ENCODE measurements around the gene PTPRT. TPM values are rescaled to one million over a fixed set of nuclear protein-coding genes. Genes with fewer than 3 reads are reported as not detected.

PTPRT gene
- total RNA-seq, 1 experiment from 2014 or later = 0.13 TPM

- no peak overlapping the region for H2BK5ac ChIP-seq (ENCODE audit: insufficient read length, low read length)
- no peak for TF ChIP-seq CTCF (conservative IDR thresholded peaks at IDR 0.05)
- Mint-ChIP-seq H3K4me3 (no peak overlapping the region), H3K4me1 (peaks cover 38% of the 10 kb centered on the region in 2 experiments), H3K27ac (0 out of 7 replicates have a peak overlapping the region, but pooled peaks of 1 of the 3 experiments have one; percentile 32), H3K9me3 (peaks cover 0 to 8% of the 10 kb centered on the region in 2 experiments; a peak in 2 of 5 replicates), H3K36me3 (ENCODE audit: insufficient read depth in 1 of 3, low read depth in 3 of 3) (0 out of 7 replicates have a peak, but pooled peaks cover 0 to 8% (median 0%) of the 10 kb centered on the region in 3 experiments), H3K27me3 (ENCODE audit: low read depth) (peaks cover 1% of the 10 kb centered on the region; the same call in 1 of the 2 replicates)
- H2BK120ac ChIP-seq (ENCODE audit: low read depth, low read length, poor library complexity, severe bottlenecking) = no peak overlapping the region
- no peak for DNase-seq
- H3K4me2 ChIP-seq (ENCODE audit: insufficient read depth, insufficient read length, low read length) = no peak overlapping the region
- no peaks in the 10 kb centered on the region for H3K79me2 ChIP-seq (ENCODE audit: insufficient read depth, low read length)
- H4K8ac ChIP-seq (replicated peaks; ENCODE audit: insufficient read length, low read depth, low read length) = no peak overlapping the region
- no peak overlapping the region for H3K9ac ChIP-seq (ENCODE audit: extremely low read depth, insufficient read length, low read length)
- no peak overlapping the region for H3K56ac ChIP-seq (ENCODE audit: insufficient read length, low read depth, low read length)
- no peaks in the 10 kb centered on the region for H3K23me2 ChIP-seq (ENCODE audit: insufficient read length, low read depth, low read length, poor library complexity, severe bottlenecking)
- no peak overlapping the region for H3T11ph ChIP-seq (ENCODE audit: low read length)
- no peak overlapping the region for H3K23ac ChIP-seq (ENCODE audit: insufficient read length, low read depth, low read length)
- H3K79me1 ChIP-seq (ENCODE audit: insufficient read depth, low read depth, low read length, poor library complexity, severe bottlenecking) = no peaks in the 10 kb centered on the region
- no peak overlapping the region for H4K5ac ChIP-seq (ENCODE audit: insufficient read length, low read depth, low read length)
- no peak overlapping the region for H2AFZ ChIP-seq (ENCODE audit: low read length)
- WGBS (ENCODE audit: extremely low coverage, insufficient read length, low lambda C conversion rate) = no CpG with 5 or more reads among the region's 6 CpGs
- H2BK12ac ChIP-seq (ENCODE audit: insufficient read length, low read depth, low read length) = no peak overlapping the region
- H2AK5ac ChIP-seq (ENCODE audit: insufficient read length, low read length) = no peak overlapping the region
- H3K4ac ChIP-seq (ENCODE audit: low read depth, low read length) = no peak overlapping the region
- H3K4me1 ChIP-seq (ENCODE audit: insufficient read depth, low read length) = no peaks in the 10 kb centered on the region
- no peaks in the 10 kb centered on the region for H3K27me3 ChIP-seq (ENCODE audit: insufficient read depth, low read length)
- no peaks in the 10 kb centered on the region for H3K9me3 ChIP-seq (ENCODE audit: control insufficient read depth, low read depth, low read length)
- no peak overlapping the region for H2BK15ac ChIP-seq (ENCODE audit: low read depth, low read length)
- no peak overlapping the region for H2BK20ac ChIP-seq (ENCODE audit: low read depth, low read length, poor library complexity, severe bottlenecking)
- no peak overlapping the region for H3K14ac ChIP-seq (ENCODE audit: insufficient read depth, low read length)
- H3K18ac ChIP-seq (ENCODE audit: insufficient read length, low read depth, low read length) = no peak overlapping the region
- H3K27ac ChIP-seq (ENCODE audit: insufficient read length, low read depth, low read length) = no peak overlapping the region
- H4K20me1 ChIP-seq (ENCODE audit: control insufficient read depth, insufficient read depth, insufficient read length) = peaks cover 2% of the 10 kb centered on the region
- no peak overlapping the region for H4K91ac ChIP-seq (ENCODE audit: insufficient read length, low read depth, low read length)
These were observed 917.2 kb downstream of the PTPRT start for GRCh38 chr20:42272516-42272915.
